Neural progenitor cell (in vitro differentiated cells): Measurements from ENCODE around the gene MYOT.

ENCODE experiments used
- EZH2 ChIP-seq: fragments of 200-600 bp; sonication (generic); IDR thresholded peaks from 2 replicates; pipeline ENCODE4 v1.6.1; 2017; ENCODE audit warnings: antibody characterized with exemption, mild to moderate bottlenecking, moderate library complexity
- EZH2phosphoT487 ChIP-seq: fragments of 200-600 bp; sonication (generic); IDR thresholded peaks from 2 replicates; pipeline ENCODE4 v1.6.1; 2017; ENCODE audit warnings: antibody characterized with exemption
- TF ChIP-seq, protein P1 (sequence below): fragments of 200-600 bp; sonication (generic); IDR thresholded peaks from 2 replicates; pipeline ENCODE4 v1.5.1; 2017; ENCODE audit warnings: antibody characterized with exemption, mild to moderate bottlenecking

DNA sequence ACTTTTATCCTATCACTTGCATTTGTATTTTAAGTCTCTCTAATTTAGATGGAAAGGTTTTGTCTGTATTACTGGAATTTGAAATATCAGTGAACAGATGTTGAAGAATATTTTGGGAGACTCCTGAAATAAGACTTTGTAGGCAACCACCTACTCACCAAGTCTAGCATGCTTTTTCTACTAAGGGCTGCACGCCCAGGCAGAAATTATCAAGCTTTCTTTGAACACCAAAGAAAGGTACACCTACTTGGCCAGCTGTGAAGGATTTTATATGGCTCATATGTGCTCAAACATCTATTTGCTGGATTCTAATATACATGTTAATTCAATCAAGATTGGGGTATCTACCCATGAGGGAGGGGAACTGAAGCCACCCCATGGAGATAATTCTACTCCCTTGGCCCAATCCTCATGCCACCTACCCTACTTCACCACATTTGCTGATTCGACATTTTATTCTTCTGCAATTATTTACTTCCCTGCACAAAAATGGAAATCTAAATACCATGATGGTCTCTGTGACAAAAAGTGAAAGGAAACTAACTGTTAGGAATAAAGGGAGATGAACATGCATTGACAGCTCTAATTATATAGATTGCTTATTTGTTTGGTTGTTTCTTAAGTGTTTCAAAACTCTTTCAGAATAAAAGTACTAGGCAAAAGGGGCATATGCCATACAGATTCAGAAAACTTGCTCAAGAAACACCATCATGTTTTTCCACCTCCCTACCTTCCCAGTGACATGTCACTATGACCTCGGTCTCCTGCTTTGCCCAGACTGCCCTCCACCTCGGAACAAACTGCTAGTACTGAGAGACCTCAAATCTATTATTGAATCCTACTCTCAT lies 895 bp upstream of the MYOT start:
- TF ChIP-seq, protein P1, sequence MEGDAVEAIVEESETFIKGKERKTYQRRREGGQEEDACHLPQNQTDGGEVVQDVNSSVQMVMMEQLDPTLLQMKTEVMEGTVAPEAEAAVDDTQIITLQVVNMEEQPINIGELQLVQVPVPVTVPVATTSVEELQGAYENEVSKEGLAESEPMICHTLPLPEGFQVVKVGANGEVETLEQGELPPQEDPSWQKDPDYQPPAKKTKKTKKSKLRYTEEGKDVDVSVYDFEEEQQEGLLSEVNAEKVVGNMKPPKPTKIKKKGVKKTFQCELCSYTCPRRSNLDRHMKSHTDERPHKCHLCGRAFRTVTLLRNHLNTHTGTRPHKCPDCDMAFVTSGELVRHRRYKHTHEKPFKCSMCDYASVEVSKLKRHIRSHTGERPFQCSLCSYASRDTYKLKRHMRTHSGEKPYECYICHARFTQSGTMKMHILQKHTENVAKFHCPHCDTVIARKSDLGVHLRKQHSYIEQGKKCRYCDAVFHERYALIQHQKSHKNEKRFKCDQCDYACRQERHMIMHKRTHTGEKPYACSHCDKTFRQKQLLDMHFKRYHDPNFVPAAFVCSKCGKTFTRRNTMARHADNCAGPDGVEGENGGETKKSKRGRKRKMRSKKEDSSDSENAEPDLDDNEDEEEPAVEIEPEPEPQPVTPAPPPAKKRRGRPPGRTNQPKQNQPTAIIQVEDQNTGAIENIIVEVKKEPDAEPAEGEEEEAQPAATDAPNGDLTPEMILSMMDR, result no peak
- TF ChIP-seq EZH2, result no peak
- TF ChIP-seq EZH2phosphoT487, result no peak
